ENCODE results near the gene PFN1. TPM values are rescaled to one million over a fixed set of nuclear protein-coding genes. Genes with fewer than 3 reads are reported as not detected.

The PFN1 gene
- total RNA-seq, 2 donors from 2014 or later: 839 to 1,278 TPM

DNA sequence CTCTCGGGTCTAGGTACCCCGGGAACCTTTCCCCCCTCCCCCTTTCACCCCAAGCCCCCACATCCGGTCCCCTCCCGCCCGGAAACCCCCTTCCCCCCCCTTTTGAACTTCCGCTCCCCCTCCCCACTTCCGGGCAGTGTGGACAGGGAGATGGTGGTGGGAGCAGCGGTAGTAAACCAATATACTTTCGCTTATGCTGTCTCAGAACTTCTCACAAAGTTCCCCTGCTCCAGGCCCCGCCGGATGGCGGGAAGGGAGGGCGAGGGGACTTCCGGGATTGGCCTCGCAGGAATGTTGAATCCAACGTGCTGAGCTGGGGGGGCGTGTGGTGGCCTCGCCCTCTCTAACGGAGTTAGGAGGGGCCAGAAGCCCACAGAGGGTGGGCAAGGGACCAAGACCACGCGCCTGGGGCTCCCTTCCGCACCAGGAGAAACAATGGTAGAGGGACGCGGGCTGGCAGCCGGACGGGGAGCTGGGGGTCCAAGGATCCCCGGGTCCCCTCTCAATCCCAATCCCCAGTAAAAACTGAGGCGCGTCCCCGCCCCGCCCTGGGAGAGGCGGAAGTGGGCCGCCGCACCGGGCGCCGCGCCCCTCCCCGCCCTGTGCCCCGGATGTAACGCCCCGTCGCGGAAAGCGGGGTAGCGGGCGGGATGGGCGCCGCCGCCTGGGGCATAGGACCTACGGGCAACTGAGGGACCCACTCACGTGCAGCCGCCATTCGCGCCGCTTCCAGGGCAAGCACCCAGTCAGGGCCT is 742 bp downstream of the PFN1 start:
- Histone ChIP-seq H3K27ac (peak overlapping the region; percentile 98), H3K36me3 (peaks cover 14% of the 10 kb centered on the region), H3K27me3 (no peaks in the 10 kb centered on the region), H3K4me1 (peaks cover 12% of the 10 kb centered on the region), H3K9ac (ENCODE audit: low read depth in 2 of 2, low read length in 2 of 2) (peak overlapping the region; percentile 99), H3K9me3 (no peaks in the 10 kb centered on the region), H3K4me3 (peak overlapping the region; percentile 89)
- TF ChIP-seq, protein P1, sequence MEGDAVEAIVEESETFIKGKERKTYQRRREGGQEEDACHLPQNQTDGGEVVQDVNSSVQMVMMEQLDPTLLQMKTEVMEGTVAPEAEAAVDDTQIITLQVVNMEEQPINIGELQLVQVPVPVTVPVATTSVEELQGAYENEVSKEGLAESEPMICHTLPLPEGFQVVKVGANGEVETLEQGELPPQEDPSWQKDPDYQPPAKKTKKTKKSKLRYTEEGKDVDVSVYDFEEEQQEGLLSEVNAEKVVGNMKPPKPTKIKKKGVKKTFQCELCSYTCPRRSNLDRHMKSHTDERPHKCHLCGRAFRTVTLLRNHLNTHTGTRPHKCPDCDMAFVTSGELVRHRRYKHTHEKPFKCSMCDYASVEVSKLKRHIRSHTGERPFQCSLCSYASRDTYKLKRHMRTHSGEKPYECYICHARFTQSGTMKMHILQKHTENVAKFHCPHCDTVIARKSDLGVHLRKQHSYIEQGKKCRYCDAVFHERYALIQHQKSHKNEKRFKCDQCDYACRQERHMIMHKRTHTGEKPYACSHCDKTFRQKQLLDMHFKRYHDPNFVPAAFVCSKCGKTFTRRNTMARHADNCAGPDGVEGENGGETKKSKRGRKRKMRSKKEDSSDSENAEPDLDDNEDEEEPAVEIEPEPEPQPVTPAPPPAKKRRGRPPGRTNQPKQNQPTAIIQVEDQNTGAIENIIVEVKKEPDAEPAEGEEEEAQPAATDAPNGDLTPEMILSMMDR (IDR thresholded peaks at IDR 0.05): no peak
- intact Hi-C loops (cut with DNase I): no loop called here
- DNase-seq: peak; percentile 80

DNA sequence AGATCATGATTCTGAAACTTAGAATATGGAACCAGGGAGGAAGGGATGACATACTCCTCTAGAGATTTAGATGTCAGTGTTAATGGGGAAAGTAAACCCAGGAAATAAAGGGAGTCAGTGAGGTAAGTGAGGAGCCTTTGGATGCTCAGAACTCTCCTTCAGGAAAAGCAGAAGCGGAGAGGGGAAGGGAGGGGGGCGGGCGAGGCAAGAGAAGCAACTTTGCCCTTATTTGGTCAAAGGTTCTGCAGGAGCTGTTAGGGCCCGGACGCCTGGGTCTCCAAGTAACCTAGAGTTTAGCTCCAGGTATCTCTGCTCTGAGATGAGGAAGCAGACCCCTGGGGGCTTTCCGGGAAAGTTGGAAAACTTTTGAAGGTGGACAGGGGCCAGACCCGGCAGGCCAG is 1.3 kb downstream of the PFN1 start:
- peak overlapping the region; percentile 41 to 99 for H3K9ac ChIP-seq (ENCODE audit: low read depth in 2 of 2, low read length in 2 of 2)
- TF ChIP-seq, protein P1 (IDR thresholded peaks at IDR 0.05): no peak
- no peaks in the 10 kb centered on the region for H3K27me3 ChIP-seq
- peak overlapping the region; percentile 89 for H3K4me3 ChIP-seq
- peaks cover 14% of the 10 kb centered on the region for H3K36me3 ChIP-seq
- no peak for DNase-seq
- peak overlapping the region; percentile 98 for H3K27ac ChIP-seq
- intact Hi-C loops (cut with DNase I): no loop called here
- peaks cover 12% of the 10 kb centered on the region for H3K4me1 ChIP-seq
- no peaks in the 10 kb centered on the region for H3K9me3 ChIP-seq

DNA sequence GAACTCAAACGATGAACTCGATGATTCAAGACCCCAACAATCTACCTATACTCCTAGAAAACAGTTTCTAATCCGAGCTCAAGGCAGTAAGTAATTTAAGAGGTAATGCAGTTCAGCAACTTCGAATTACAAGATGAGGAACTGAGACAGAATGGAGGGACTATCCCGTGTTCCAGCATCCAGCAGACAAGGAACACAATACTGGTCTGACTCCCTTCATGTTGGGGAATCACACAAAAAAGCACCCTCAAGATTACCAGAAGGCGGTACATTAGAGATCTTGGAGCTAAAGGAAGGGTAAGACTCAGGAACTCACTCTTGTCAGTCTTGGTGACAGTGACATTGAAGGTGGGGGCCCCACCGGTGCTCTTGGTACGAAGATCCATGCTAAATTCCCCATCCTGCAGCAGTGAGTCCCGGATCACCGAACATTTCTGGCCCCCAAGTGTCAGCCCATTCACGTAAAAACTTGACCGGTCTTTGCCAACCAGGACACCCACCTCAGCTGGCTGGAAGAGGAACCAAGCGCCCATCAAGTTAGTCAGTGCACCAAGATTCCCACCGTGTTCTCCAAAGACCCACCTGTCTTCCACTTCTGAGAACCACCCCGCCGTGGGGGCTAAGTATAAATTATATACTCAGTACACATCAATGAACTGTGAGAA is 1.9 kb downstream of the PFN1 start:
- H3K9ac ChIP-seq (ENCODE audit: low read depth in 2 of 2, low read length in 2 of 2): peak overlapping the region; percentile 45 to 99
- H3K27me3 ChIP-seq: no peaks in the 10 kb centered on the region
- H3K4me3 ChIP-seq: peak overlapping the region; percentile 89
- no peak for DNase-seq
- TF ChIP-seq, protein P1 (IDR thresholded peaks at IDR 0.05): no peak
- peak overlapping the region; percentile 98 for H3K27ac ChIP-seq
- peaks cover 14% of the 10 kb centered on the region for H3K36me3 ChIP-seq
- H3K9me3 ChIP-seq: no peaks in the 10 kb centered on the region
- peaks cover 13% of the 10 kb centered on the region for H3K4me1 ChIP-seq
- intact Hi-C loops (cut with DNase I): no loop called here

DNA sequence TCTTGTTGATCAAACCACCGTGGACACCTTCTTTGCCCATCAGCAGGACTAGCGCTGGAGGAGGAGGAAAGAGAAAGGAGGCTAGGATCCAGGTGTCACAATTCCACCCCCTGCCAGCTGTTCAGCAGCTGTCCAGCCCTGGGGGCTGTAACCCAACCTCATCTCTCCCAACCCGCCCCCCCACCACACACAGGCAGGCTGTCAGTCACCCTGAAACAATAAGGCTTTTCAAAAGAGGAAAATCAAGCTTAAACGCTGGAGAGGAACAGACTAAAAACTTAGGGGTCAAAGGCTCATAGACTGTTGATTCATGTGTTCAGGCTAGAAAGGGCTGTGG is 2.4 kb downstream of the PFN1 start:
- TF ChIP-seq, protein P1 (IDR thresholded peaks at IDR 0.05): no peak
- DNase-seq: no peak
- Histone ChIP-seq H3K4me1 (peaks cover 17% of the 10 kb centered on the region), H3K9ac (ENCODE audit: low read depth in 2 of 2, low read length in 2 of 2) (peak overlapping the region; percentile 45 to 99), H3K36me3 (peaks cover 14% of the 10 kb centered on the region), H3K4me3 (peak overlapping the region; percentile 89), H3K27ac (peak overlapping the region; percentile 98), H3K9me3 (no peaks in the 10 kb centered on the region), H3K27me3 (no peaks in the 10 kb centered on the region)
- intact Hi-C loops (cut with DNase I): no loop called here

DNA sequence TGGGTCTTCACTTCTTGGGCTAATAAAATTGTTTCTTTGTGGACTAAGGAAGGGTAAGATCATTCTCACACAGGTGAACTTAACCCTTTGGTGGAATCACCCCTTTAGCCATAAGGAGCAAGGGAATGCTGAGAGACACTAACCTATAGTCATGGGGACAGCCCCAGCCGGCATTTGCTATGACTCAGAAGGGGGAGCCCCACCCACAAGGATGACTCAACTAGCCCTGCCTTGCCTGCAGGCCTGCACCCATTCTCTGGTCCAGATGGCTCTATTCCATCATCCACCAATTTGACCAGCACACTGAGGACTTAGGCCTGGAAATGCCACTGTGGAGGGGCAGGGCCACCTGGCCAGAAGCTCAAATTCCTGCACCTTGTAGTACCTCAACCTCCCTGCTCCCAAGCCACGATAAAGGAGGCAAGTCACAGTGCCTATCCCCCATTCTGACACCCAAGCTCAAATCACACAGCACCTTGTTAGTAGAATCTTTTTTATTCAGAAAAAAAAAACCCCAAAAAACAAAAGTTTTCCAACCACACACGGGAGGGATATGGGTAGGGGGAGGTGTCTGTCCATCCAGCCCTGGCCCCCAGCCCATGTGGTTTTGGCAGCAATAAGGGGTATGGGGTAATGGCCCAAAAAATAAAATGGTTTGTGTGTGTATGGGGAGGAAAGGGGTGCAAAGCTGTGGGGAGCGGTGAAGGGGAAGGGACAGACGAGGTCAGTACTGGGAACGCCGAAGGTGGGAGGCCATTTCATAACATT is 3.0 kb downstream of the PFN1 start:
- H3K27ac ChIP-seq: peak overlapping the region; percentile 98
- peak; percentile 88 for DNase-seq
- TF ChIP-seq, protein P1 (IDR thresholded peaks at IDR 0.05): no peak
- H3K9me3 ChIP-seq: no peaks in the 10 kb centered on the region
- intact Hi-C loops (cut with DNase I): no loop called here
- peaks cover 17% of the 10 kb centered on the region for H3K4me1 ChIP-seq
- H3K4me3 ChIP-seq: peak overlapping the region; percentile 89
- H3K36me3 ChIP-seq: peaks cover 14% of the 10 kb centered on the region
- no peaks in the 10 kb centered on the region for H3K27me3 ChIP-seq
- H3K9ac ChIP-seq (ENCODE audit: low read depth in 2 of 2, low read length in 2 of 2): peak overlapping the region in 1 of 2 donors; percentile 68

Data from colonic mucosa (tissue), 4 donors.